A549 treated with CpdA at 1 μM for 4 hours (cell line): ENCODE data around the gene CCDC57. TPM values are rescaled to one million over a fixed set of nuclear protein-coding genes. Genes with fewer than 3 reads are reported as not detected.

Source experiments
- total RNA-seq: library from RNA; stranded (reverse); fragments of 200-300 nt; extraction: Qiagen RNA extraction; gene quantifications from 5 replicates; pipeline ENCODE4 v1.2.3, GENCODE V29; 2022; ENCODE audit warnings: low read depth

Gene CCDC57
- 20.7 to 26.9 TPM (median 23.5 TPM) in 5 replicates for total RNA-seq

GRCh38 chr17:82212331-82213250, at the start of gene CCDC57:
TSS of gene CCDC57 (minus strand) at chr17:82212842. CDS start at chr17:82201944, 10,898 bp downstream.

GRCh38 chr17:82228842-82229697, 16.4 kb upstream of the CCDC57 start, which contains the start of gene SLC16A3:
TSS of gene SLC16A3 (plus strand) at chr17:82229042. CDS start at chr17:82236009, 6,967 bp downstream.

GRCh38 chr17:82098169-82098938, 114.3 kb downstream of the CCDC57 start, which contains the start of gene FASN:
TSS of gene FASN (minus strand) at chr17:82098236. CDS start at chr17:82096445, 1,791 bp downstream.

GRCh38 chr17:82065638-82066303, 146.9 kb downstream of the CCDC57 start, which contains the start of gene DUS1L:
TSS of gene DUS1L (minus strand) at chr17:82065804. CDS start at chr17:82065059, 745 bp downstream.

GRCh38 chr17:82051776-82052637, 160.6 kb downstream of the CCDC57 start, which contains the start of the genes GPS1 and RFNG:
TSS of gene GPS1 (plus strand) at chr17:82051898. CDS start at chr17:82051932, 34 bp downstream.
TSS of gene RFNG (minus strand) at chr17:82051811. CDS start at chr17:82051766, 45 bp downstream.

Other genes with a start within 250 kb of the CCDC57 start
- 20.0 to 33.0 TPM (median 28.1 TPM) in 5 replicates for gene ASPSCR1, start 235.2 kb downstream of the CCDC57 start, total RNA-seq
- gene CENPX, start 190.0 kb downstream of the CCDC57 start, total RNA-seq, result 147 to 209 TPM (median 190 TPM) in 5 replicates
- 11.4 to 18.8 TPM (median 14.2 TPM) in 5 replicates for gene LRRC45, start 189.5 kb downstream of the CCDC57 start, total RNA-seq
- 21.3 to 39.5 TPM (median 32.6 TPM) in 5 replicates for gene RAC3, start 181.2 kb downstream of the CCDC57 start, total RNA-seq
- 63.3 to 105 TPM (median 96.2 TPM) in 5 replicates for gene DCXR, start 175.1 kb downstream of the CCDC57 start, total RNA-seq
- 14.4 to 26.4 TPM (median 23.6 TPM) in 5 replicates for gene RFNG, start 161.0 kb downstream of the CCDC57 start, total RNA-seq
- 101 to 142 TPM (median 137 TPM) in 5 replicates for gene GPS1, start 160.9 kb downstream of the CCDC57 start, total RNA-seq
- gene DUS1L, start 147.0 kb downstream of the CCDC57 start, total RNA-seq, result 75.9 to 140 TPM (median 133 TPM) in 5 replicates
- 103 to 146 TPM (median 139 TPM) in 5 replicates for gene FASN, start 114.6 kb downstream of the CCDC57 start, total RNA-seq
- 88.1 to 110 TPM (median 107 TPM) in 5 replicates for gene SLC16A3, start 16.2 kb upstream of the CCDC57 start, total RNA-seq
- 146 to 164 TPM (median 156 TPM) in 5 replicates for gene CSNK1D, start 60.9 kb upstream of the CCDC57 start, total RNA-seq
- gene CD7, start 104.8 kb upstream of the CCDC57 start, total RNA-seq, result 0.09 to 0.33 TPM (median 0.20 TPM) in 3 of 5 replicates, not detected in the others
- 0.99 to 1.9 TPM (median 1.3 TPM) in 5 replicates for gene SECTM1, start 120.9 kb upstream of the CCDC57 start, total RNA-seq
- gene TEX19, start 146.4 kb upstream of the CCDC57 start, total RNA-seq, result 0.22 to 0.59 TPM (median 0.33 TPM) in 5 replicates
- not detected in 5 replicates for gene UTS2R, start 158.9 kb upstream of the CCDC57 start, total RNA-seq
- gene HEXD, start 205.5 kb upstream of the CCDC57 start, total RNA-seq, result 9.5 to 14.5 TPM (median 12.8 TPM) in 5 replicates
- 17.4 to 25.1 TPM (median 23.2 TPM) in 5 replicates for gene OGFOD3, start 205.7 kb upstream of the CCDC57 start, total RNA-seq
- gene CYBC1, start 237.9 kb upstream of the CCDC57 start, total RNA-seq, result 51.8 to 65.9 TPM (median 57.5 TPM) in 5 replicates
- gene NARF, start 245.9 kb upstream of the CCDC57 start, total RNA-seq, result 52.1 to 63.7 TPM (median 54.5 TPM) in 5 replicates